Bone marrow (tissue), 2 donors: ENCODE results near the gene IVNS1ABP.
"Not testable (repeated sequence)": the region's sequence is repeated elsewhere in the genome, so short reads cannot be mapped to it uniquely, and the experiment has no call there.

ENCODE experiments used
- DNase-seq, 2 donors: peaks; one replicate each; lab custom pipeline; 2025; lab: John Stamatoyannopoulos, UW

Gene IVNS1ABP

DNA sequence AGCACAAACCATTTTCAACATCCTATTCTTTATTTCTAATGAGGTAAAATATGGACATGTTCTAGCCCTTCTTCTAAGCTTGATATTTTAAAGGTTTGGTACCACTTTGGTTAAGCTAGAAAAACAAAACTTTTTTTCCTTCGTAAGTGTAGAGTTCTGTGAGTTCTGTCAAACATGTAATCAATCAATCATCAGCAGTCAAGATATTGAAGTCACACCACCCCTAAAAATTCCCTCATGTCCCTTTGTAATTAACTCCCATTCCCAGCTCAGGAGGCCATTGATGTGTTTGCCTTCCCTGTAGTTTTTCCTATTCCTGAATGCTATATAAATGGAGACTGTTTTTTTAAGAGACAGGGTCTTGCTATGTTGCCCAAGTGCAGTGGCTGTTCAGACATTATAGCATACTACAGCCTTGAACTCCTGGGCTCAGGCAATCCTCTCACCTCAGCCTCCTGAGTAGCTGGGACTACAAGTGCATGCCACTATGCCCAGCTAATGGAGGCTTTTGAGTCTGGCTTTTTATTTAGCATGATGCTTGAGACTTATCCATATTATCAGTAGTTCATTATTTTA is 23.0 kb downstream of the IVNS1ABP start:
- no peak for DNase-seq

DNA sequence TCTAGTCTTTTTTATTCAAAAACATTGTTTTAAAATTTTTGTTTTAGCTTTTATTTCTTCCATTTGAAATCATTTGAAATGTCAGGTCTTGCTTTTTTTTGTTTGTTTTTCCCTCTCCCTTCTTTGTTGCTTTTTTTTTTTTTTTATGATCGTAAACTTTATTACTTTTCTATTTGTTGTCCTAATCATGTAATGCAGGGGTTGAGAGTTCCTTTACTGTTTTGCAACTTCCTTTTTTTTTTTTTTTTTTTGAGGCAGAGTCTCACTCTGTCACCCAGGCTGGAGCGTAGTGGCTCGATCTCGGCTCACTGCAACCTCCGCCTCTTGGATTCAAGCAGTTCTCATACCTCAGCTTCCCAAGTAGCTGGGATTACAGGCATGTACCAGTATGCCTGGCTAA is 24.8 kb downstream of the IVNS1ABP start:
- DNase-seq: peak in 1 of 2 donors; percentile 11

DNA sequence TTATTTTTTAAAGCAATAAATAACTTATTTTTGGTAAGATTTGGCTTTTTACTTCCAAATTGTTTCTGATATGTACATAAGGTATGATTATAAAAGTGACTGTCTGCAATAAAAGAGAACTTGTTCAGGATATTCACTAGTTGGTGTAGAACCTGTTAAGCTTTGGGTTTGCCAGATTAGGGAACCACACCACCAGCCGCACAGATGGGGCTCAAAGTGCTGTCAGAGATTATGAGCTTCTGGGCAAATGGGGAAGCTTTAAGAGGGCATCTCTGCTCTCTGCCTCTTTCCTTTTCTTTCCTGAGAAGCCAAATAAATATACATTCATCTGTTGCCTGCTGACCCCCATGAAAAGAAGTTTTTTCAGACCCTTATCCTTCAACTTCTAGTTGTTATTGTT is 25.4 kb downstream of the IVNS1ABP start:
- peak in 1 of 2 donors; percentile 48 for DNase-seq

DNA sequence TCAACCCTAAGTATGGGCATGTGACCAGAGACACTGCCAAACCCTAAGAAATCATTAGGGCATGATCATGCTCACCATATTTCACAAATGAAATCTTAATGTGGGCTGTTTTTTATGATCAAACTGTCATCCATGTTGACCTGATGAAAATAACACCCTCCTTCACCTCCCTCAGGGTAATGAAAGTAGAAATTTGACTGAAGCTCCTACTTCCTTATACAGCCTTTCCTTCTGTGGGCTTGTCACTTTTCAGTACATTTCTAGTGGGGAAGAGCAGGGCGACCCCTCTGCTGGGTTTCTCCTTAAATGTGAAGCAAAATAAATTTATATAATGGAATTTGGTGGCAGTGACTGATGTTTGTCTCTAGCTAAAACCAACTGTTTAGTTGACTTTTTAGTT is 25.9 kb downstream of the IVNS1ABP start:
- no peak for DNase-seq

DNA sequence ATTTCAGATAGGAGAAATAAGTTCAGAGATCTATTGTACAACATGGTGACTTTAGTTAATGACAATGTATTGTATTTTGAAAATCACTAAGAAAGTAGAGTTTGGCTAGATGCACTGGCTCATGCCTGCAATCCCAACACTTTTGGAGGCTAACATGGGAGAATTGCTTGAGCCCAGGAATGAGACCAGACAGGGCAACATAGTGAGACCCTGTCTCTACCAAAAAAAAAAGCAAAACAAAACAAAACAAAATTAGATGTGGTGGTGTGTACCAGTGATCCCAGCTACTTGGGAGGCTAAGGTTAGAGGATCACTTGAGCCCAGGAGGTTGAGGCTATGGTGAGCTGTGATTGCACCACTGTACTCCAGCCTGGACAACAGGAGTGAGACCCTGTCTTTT is 27.2 kb downstream of the IVNS1ABP start:
- no peak for DNase-seq

DNA sequence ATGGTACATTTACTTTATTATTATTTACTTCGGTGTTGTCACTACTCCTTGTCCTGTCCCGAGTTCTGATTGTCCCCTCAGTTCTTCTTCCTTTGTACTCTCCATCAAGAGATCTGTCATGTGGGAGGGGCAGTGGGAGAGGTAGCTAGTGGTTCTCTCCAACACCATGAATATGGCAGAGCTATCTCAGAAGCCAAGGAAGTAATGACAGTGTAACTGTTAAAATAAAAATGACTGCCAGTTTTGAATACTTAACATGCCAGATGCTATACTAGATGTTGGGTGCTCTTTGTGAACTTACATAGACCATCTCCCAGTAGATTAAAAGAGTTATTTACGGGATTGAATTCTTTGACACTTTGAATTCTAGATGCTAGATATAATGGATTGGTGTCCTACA is 28.6 kb downstream of the IVNS1ABP start:
- DNase-seq: no peak

DNA sequence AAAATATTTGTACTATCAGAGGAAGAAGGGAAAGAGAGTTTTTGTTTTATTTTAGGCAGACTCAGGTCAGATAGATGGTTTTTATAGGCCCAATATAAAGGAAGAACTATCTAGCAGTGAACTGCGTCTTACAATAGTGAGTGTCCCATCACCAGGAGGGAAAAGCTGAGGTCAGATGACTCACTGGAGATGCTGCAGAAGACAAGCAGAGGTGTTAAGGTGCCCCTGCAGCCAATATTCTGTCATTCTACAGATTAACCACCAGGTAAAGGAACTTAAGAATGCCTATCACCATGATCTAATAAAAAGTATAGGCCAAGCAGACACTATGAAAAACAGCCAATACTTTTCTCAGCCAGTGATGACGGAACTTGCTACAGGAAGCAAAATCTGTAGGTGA is 29.6 kb downstream of the IVNS1ABP start:
- DNase-seq: no peak

DNA sequence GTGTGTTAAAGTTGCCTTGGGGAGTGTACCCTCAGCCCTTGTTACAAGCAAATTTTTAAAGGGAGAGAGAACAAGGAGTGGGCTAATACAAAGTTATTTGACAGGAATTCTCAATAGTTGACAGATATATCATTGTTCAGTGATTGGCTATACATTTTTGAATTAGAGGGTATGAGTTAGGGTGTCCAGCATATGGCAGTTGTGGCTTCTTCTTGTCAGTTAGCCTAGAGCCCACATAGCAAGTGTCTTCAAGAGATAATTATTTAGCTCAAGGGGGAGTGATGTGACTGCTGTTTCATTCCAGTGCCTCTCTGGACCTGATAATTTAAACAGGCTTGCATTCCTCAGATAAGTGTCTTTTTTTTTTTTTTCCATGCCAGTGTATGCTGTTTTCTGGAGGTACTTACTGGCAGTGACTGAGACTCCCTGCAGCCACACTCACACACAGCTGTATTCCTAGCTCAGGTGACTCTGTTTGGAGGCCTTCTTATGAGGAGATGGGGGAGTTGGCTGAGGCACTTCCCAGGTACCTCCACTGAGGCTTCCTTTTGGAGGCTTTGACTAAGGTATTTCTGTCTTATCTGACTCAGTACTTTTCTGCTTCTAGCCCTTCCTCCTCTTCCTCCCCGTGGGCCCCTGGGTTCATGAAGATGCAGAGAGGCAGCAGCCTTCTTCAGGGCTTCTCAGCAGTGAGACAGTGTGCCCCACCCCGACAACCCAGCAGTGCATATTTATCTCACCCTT is 32.3 kb downstream of the IVNS1ABP start:
- DNase-seq: no peak

DNA sequence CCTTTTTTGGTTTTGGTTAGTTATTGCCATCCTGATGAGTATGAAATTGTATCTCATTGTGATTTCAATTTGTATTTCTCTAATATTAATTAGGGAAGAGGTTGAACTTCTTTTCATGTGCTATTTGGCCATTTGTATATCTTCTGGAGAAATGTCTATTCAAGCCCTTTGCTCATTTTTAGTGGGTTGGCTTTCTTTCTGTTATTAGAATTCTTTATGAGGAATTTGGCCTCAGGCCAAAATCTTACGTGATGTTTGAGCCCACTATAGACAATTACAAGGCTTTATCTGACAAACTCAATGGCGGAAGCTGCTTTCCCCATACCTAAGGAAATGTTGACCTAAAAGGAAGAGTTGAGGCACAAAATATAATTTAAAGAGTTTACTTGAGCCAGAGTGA is 32.9 kb downstream of the IVNS1ABP start:
- no peak for DNase-seq

DNA sequence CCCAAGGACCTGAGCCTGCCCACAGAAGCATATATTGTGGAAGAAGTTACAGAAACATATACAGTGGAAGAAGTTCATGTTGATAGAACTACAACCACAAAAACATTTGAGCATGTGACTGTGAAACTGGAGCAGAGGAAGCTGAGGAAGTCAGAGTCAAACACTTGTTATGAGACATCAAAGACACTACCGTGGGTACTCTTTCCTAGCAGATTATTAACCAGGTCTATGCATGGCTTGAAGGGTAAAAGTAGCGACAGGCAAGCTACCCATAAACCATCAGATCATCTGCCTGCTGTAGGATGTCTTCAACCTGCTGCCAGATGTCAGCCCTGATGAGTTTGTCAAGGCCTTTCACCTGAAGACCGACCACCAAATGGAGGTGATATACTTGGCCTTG is 35.8 kb downstream of the IVNS1ABP start:
- no peak for DNase-seq

DNA sequence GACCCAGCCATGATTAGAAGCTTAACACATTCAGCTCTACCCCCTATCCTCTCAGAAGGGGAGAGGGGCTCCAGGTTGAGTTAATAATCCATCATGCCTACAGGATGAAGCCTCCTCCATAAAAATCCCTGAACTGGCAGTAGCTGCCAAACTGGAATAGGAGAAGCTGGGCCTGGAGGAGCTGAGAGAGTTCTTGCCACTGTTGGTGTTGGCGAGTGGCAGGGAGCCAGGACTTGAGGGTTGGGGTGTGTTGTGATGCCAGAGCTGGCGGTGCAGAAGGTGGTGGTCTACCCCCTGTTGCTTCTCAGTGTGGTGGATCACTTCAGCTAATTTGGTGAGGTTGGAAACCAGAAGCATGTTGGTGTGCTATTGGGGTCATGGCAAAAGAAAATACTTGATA is 36.5 kb downstream of the IVNS1ABP start:
- no peak for DNase-seq

DNA sequence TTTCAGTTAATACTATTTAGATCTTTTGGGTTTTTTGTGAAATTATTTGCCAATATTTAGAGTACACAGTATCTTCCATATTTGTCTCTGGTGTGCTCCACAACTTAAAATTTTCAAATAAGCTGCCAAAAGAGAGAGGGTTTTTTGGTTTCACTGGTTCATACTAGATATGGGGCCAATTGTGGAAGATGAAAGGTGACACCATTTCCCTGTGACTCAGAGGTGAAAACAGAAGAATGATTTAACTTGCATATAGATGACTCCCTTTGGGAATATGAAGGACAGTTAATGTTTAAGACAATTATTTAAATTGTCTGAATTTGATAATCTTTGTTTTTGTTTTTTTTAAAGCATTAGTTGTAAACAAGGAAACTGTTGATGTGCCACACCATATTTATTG is 37.5 kb downstream of the IVNS1ABP start:
- no peak for DNase-seq

DNA sequence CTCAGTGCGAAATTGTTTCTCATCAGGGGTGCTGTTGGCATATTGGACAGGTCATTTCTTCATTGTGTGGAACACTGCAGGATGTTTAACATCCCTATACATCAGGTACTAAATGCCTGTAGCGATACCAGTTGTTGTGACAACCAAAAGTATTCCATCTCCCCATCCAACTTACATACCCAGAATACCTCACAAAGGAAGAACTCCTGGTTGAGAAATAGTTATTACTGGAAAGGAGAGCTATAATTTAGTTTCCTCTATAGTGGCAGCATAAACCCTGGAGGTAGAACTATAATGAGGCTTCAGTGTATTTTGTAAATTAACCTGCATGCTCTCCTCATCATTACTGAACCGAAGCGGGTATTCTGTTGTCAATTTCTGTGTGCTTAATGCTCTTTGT is 45.1 kb downstream of the IVNS1ABP start:
- DNase-seq: no peak

DNA sequence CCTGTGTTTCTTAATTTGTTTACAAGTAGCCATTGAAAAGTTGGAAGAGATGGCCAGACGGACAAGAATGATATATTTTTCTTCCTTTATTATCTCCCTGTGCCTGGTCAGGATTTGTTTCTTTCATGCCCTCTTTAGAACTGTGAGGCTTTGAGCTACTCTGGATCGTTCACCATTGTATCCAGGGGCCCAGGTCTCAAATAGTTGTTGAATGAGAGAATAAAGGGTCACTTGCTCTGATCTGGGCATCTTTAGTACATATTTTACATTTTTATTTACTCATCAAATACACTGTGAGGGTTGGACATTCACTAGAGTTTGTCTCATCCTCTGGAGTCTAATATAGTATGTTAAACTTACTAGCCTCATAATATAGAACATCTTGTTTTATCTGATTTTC is 48.7 kb downstream of the IVNS1ABP start:
- DNase-seq: no peak

DNA sequence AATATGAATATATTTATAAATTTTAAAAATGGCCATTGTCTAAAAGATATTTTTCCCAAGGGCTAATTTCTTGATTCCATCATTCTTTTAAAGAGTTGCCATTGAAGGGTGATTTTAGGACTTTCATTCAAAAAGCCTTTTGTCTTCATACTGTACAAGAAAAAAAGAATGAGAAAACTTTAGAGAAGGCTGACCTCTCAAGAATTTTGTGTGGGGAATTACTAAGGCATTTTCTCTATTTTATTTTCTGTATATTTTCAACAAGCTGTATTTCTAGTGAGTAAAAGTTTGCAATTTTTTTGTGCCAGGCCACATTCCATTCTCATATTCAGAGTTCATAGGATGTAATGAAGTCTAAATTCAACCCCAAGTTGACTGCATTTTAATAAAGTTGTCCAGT is 49.3 kb downstream of the IVNS1ABP start:
- no peak for DNase-seq

DNA sequence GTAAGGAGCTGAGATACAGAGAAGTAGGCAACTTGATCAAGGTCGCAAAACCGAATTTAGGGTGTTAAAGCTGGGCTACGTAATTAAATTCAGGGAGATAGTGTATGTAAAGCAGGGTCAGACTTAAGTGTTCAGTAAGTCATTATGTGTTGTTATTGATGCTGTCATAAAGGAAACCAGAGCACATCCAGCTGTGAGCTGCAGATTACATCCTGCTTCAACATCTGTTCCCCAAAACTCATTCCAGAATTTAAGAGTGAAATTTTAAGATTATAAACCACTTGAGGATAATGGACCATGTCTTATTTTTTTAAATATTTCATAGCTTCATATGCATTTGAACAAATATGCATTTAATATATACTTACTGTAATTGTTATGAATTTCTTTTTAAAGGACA is 49.7 kb downstream of the IVNS1ABP start:
- no peak for DNase-seq

DNA sequence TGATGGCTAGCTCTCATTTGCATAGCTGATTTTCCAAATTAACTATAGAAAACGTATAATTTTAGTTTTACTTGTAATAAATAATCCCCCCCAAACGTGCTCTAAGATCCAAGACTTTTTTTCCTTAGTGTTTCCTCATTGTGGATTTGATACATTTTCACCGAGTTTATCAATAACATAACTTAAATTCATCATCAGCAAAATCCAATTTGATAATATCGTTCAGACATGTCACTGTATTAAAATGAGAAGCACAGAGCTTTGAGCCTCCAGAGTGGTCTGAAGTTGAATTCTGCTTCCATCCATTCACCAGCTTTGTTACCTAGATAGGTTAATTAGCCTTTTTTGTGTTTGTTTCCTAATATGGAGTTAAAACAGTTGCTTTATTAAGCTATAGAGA is 51.7 kb downstream of the IVNS1ABP start:
- DNase-seq: no peak

DNA sequence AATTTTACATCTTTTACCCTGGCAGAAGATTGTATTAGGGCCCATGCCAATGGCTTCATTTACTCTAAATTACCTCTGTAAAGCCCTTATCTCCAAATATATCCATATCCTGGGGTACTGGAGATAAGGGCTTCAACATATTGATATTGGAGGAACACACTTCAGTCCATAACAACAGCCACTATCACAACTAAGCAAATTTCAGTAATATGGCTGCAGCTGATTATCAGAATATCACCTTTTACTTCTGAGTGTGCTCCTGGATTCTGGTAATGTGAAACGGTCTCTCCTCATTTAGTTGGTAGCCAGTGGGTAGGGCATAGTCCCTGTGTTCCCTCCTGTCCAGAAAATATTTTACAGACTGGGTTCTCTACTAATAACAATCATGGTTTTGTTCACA is 53.3 kb downstream of the IVNS1ABP start:
- no peak for DNase-seq

DNA sequence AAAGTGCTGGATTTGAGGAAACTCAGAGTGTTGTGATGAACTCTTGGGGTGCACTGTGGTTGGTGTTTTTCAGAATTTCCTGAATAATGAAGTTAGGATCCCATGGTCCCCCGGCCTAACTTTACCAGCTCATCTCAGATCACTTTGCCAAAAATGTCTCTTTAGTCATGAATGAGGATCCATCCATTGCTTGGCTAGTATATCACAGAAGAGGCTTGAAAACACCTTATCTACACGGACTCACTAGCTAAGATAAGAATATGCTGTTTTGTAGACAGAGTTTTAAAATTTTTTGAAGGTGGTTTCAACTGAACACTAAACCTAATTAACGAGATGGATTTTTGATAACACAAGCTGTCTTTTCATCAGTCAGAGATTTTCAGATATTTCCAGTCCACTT is 53.8 kb downstream of the IVNS1ABP start:
- DNase-seq: no peak

DNA sequence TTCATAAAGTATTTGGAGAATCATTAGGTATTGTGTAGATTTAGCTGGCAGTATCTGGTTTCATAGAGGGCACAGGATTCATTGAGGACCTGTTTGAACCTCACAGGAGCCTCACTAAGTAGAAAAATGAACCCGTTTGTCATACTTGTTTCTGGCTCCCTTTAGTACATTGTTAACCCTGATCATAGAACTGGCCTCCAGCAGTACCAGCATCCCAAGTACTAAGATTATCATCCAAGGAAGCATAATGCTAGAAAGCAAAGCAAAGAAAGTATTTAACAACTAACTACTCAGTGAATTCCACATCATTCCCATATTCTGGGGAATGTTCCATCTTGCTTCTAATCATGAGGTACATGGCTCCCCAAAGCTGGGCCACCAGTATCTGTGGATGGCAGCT is 54.9 kb downstream of the IVNS1ABP start:
- DNase-seq: no peak

DNA sequence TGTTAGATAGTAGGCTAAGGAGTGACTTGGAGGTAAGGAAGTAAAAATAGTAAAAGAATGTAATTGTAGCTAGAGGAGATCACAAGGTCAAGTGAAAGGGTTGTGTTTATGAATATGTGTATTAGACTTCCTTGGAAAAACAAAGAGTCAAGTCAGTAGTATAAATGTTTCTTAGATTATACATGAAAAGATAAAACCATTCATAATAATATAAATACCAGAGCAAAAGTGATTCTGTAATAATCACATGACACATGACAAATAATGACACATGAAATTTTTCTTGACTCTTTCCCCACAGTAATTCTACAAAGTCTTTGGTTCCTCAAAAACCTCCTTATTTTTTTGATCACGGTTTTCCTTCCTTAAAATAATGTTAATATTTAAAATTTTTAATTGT is 56.4 kb downstream of the IVNS1ABP start:
- DNase-seq: no peak

DNA sequence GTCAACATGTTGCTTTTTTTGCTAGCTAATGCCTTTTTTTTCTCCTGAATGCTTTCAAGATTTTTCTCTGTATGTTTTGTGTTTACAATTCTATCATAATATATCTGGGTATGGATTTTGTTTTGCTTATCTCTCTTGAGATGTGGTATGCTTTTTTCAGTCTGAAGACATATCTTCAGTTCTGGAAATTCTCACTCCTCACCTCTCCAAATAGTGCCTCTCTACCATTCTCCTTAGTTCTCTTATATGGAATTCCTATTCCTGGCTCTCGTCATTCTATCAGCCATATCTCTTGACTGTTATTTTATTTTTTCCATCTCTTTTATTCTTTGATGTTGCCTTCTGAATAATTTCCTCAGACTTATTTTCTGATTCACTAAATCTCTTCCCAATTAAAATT is 58.4 kb downstream of the IVNS1ABP start:
- no peak for DNase-seq

DNA sequence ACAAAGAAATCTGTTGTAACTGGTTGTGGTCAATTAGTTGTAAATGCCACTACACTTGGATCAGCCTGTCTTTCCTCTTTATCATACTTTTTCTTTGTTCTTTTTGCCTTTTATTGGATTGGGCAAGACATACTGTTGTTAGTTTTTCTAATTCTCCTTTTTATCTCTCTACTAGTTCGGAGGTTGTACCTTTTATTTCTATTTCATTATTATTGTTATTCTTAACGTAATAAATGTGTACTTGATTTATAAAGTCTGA is 59.2 kb downstream of the IVNS1ABP start:
- DNase-seq: no peak

DNA sequence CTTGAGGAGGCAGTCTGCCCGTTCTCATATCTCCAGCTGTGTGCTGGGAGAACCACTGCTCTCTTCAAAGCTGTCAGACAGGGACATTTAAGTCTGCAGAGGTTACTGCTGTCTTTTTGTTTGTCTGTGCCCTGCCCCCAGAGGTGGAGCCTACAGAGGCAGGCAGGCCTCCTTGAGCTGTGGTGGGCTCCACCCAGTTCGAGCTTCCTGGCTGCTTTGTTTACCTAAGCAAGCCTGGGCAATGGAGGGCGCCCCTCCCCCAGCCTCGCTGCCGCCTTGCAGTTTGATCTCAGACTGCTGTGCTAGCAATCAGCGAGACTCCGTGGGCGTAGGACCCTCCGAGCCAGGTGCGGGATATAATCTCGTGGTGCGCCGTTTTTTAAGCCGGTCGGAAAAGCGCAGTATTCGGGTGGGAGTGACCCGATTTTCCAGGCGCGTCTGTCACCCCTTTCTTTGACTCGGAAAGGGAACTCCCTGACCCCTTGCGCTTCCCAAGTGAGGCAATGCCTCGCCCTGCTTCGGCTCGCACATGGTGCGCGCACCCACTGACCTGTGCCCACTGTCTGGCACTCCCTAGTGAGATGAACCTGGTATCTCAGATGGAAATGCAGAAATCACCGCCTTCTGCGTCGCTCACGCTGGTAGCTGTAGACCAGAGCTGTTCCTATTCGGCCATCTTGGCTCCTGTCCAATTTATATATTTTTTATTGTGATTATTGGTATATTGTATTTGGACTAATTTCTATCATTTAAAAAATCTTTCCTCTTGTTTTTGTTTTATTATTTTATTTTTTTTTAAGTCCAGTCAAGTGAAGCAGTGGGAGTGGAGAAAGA is 59.7 kb downstream of the IVNS1ABP start:
- not testable (repeated sequence) for DNase-seq
